ENCODE measurements around the gene SLC12A1. TPM values are rescaled to one million over a fixed set of nuclear protein-coding genes. Genes with fewer than 3 reads are reported as not detected.

Gene SLC12A1
- total and polyA plus RNA-seq, 2 experiments from 2014 or later: 0.57 to 0.59 TPM

DNA sequence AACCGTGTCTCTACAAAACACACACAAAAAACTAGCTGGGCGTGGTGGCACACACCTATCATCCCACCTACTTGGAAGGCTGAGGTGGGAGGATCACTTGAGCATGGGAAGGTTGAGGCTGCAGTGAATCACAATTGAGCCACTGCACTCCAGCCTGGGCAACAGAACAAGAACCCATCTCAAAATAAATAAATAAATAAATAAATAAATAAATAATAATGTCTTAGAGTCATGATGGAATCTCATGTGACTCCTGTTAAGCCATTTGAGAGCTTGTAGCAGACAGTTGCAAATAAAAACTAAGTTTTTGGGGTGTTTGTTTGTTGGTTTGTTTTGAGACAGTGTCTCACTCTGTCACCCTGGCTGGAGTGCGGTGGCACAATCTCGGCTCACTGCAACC, 33.2 kb downstream of the SLC12A1 start:
- ATAC-seq: no peak
- H3K9me3 Mint-ChIP-seq: no peaks in the 10 kb centered on the region
- TF ChIP-seq ZNF331 (CRISPR knock-in tag; IDR thresholded peaks at IDR 0.05; ENCODE audit: low read depth): no peak
- TF ChIP-seq NANOG (IDR thresholded peaks at IDR 0.05; ENCODE audit: borderline replicate concordance): no peak
- TF ChIP-seq, protein P1, sequence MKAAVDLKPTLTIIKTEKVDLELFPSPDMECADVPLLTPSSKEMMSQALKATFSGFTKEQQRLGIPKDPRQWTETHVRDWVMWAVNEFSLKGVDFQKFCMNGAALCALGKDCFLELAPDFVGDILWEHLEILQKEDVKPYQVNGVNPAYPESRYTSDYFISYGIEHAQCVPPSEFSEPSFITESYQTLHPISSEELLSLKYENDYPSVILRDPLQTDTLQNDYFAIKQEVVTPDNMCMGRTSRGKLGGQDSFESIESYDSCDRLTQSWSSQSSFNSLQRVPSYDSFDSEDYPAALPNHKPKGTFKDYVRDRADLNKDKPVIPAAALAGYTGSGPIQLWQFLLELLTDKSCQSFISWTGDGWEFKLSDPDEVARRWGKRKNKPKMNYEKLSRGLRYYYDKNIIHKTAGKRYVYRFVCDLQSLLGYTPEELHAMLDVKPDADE (IDR thresholded peaks at IDR 0.05): no peak
- TF ChIP-seq JUNB (IDR thresholded peaks at IDR 0.05; ENCODE audit: unreplicated experiment): no peak
- TF ChIP-seq, protein P2, sequence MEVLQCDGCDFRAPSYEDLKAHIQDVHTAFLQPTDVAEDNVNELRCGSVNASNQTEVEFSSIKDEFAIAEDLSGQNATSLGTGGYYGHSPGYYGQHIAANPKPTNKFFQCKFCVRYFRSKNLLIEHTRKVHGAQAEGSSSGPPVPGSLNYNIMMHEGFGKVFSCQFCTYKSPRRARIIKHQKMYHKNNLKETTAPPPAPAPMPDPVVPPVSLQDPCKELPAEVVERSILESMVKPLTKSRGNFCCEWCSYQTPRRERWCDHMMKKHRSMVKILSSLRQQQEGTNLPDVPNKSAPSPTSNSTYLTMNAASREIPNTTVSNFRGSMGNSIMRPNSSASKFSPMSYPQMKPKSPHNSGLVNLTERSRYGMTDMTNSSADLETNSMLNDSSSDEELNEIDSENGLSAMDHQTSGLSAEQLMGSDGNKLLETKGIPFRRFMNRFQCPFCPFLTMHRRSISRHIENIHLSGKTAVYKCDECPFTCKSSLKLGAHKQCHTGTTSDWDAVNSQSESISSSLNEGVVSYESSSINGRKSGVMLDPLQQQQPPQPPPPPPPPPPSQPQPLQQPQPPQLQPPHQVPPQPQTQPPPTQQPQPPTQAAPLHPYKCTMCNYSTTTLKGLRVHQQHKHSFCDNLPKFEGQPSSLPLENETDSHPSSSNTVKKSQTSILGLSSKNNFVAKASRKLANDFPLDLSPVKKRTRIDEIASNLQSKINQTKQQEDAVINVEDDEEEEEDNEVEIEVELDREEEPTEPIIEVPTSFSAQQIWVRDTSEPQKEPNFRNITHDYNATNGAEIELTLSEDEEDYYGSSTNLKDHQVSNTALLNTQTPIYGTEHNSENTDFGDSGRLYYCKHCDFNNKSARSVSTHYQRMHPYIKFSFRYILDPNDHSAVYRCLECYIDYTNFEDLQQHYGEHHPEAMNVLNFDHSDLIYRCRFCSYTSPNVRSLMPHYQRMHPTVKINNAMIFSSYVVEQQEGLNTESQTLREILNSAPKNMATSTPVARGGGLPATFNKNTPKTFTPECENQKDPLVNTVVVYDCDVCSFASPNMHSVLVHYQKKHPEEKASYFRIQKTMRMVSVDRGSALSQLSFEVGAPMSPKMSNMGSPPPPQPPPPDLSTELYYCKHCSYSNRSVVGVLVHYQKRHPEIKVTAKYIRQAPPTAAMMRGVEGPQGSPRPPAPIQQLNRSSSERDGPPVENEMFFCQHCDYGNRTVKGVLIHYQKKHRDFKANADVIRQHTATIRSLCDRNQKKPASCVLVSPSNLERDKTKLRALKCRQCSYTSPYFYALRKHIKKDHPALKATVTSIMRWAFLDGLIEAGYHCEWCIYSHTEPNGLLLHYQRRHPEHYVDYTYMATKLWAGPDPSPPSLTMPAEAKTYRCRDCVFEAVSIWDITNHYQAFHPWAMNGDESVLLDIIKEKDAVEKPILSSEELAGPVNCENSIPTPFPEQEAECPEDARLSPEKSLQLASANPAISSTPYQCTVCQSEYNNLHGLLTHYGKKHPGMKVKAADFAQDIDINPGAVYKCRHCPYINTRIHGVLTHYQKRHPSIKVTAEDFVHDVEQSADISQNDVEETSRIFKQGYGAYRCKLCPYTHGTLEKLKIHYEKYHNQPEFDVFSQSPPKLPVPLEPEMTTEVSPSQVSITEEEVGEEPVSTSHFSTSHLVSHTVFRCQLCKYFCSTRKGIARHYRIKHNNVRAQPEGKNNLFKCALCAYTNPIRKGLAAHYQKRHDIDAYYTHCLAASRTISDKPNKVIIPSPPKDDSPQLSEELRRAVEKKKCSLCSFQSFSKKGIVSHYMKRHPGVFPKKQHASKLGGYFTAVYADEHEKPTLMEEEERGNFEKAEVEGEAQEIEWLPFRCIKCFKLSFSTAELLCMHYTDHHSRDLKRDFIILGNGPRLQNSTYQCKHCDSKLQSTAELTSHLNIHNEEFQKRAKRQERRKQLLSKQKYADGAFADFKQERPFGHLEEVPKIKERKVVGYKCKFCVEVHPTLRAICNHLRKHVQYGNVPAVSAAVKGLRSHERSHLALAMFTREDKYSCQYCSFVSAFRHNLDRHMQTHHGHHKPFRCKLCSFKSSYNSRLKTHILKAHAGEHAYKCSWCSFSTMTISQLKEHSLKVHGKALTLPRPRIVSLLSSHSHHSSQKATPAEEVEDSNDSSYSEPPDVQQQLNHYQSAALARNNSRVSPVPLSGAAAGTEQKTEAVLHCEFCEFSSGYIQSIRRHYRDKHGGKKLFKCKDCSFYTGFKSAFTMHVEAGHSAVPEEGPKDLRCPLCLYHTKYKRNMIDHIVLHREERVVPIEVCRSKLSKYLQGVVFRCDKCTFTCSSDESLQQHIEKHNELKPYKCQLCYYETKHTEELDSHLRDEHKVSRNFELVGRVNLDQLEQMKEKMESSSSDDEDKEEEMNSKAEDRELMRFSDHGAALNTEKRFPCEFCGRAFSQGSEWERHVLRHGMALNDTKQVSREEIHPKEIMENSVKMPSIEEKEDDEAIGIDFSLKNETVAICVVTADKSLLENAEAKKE (CRISPR knock-in tag; IDR thresholded peaks at IDR 0.05): no peak
- no peak for TF ChIP-seq ZNF114 (CRISPR knock-in tag; IDR thresholded peaks at IDR 0.05)
- TF ChIP-seq POLR2AphosphoS5 (IDR thresholded peaks at IDR 0.05; ENCODE audit: low read depth): no peak
- TF ChIP-seq EZH2phosphoT487 (IDR thresholded peaks at IDR 0.05; ENCODE audit: unreplicated experiment): no peak
- no peak for TF ChIP-seq STAT1 (IDR thresholded peaks at IDR 0.05; ENCODE audit: unreplicated experiment)
- TF ChIP-seq EZH2 (IDR thresholded peaks at IDR 0.05; ENCODE audit: low read depth, unreplicated experiment): no peak
- TF ChIP-seq CREB1 (CRISPR knock-in tag; IDR thresholded peaks at IDR 0.05; ENCODE audit: low read depth): no peak
- TF ChIP-seq, protein P3, sequence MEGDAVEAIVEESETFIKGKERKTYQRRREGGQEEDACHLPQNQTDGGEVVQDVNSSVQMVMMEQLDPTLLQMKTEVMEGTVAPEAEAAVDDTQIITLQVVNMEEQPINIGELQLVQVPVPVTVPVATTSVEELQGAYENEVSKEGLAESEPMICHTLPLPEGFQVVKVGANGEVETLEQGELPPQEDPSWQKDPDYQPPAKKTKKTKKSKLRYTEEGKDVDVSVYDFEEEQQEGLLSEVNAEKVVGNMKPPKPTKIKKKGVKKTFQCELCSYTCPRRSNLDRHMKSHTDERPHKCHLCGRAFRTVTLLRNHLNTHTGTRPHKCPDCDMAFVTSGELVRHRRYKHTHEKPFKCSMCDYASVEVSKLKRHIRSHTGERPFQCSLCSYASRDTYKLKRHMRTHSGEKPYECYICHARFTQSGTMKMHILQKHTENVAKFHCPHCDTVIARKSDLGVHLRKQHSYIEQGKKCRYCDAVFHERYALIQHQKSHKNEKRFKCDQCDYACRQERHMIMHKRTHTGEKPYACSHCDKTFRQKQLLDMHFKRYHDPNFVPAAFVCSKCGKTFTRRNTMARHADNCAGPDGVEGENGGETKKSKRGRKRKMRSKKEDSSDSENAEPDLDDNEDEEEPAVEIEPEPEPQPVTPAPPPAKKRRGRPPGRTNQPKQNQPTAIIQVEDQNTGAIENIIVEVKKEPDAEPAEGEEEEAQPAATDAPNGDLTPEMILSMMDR (conservative IDR thresholded peaks at IDR 0.05; ENCODE audit: low read depth in 2 of 2): no peak
- TF ChIP-seq, protein P4, sequence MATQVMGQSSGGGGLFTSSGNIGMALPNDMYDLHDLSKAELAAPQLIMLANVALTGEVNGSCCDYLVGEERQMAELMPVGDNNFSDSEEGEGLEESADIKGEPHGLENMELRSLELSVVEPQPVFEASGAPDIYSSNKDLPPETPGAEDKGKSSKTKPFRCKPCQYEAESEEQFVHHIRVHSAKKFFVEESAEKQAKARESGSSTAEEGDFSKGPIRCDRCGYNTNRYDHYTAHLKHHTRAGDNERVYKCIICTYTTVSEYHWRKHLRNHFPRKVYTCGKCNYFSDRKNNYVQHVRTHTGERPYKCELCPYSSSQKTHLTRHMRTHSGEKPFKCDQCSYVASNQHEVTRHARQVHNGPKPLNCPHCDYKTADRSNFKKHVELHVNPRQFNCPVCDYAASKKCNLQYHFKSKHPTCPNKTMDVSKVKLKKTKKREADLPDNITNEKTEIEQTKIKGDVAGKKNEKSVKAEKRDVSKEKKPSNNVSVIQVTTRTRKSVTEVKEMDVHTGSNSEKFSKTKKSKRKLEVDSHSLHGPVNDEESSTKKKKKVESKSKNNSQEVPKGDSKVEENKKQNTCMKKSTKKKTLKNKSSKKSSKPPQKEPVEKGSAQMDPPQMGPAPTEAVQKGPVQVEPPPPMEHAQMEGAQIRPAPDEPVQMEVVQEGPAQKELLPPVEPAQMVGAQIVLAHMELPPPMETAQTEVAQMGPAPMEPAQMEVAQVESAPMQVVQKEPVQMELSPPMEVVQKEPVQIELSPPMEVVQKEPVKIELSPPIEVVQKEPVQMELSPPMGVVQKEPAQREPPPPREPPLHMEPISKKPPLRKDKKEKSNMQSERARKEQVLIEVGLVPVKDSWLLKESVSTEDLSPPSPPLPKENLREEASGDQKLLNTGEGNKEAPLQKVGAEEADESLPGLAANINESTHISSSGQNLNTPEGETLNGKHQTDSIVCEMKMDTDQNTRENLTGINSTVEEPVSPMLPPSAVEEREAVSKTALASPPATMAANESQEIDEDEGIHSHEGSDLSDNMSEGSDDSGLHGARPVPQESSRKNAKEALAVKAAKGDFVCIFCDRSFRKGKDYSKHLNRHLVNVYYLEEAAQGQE (IDR thresholded peaks at IDR 0.05; ENCODE audit: unreplicated experiment): no peak
- no peaks in the 10 kb centered on the region for H3K36me3 Mint-ChIP-seq (ENCODE audit: low read depth)
- no peak overlapping the region for H3K27ac ChIP-seq (ENCODE audit: low read depth)
- no peaks in the 10 kb centered on the region for H3K4me1 ChIP-seq (ENCODE audit: insufficient read depth)
- no peak overlapping the region for H3K4me3 ChIP-seq
- H4K20me1 ChIP-seq (replicated peaks; ENCODE audit: insufficient read depth): no peaks in the 10 kb centered on the region
- H3K9me2 ChIP-seq (ENCODE audit: insufficient read depth): no peaks in the 10 kb centered on the region
- no peaks in the 10 kb centered on the region for H3K27me3 ChIP-seq (ENCODE audit: insufficient read depth)
- H3K79me2 ChIP-seq (replicated peaks; ENCODE audit: insufficient read depth): no peaks in the 10 kb centered on the region
- no peak overlapping the region for H3K4me2 ChIP-seq
- no peaks in the 10 kb centered on the region for H3K4me1 Mint-ChIP-seq
- no peak overlapping the region for H3K4me3 Mint-ChIP-seq
- no peak for DNase-seq (ENCODE audit: low spot score)
- H3K36me3 ChIP-seq (ENCODE audit: insufficient read depth): no peaks in the 10 kb centered on the region
- no peaks in the 10 kb centered on the region for H3F3A ChIP-seq (replicated peaks; ENCODE audit: low read depth)
- H3K27me3 Mint-ChIP-seq (ENCODE audit: insufficient read depth, low read depth, poor library complexity): peaks cover 2% of the 10 kb centered on the region
- H3K27ac Mint-ChIP-seq: no peak overlapping the region
- no peak overlapping the region for H2AFZ ChIP-seq

Data from GM23338 (cell line).